ENCODE data around the gene ATG4B.
A peak's percentile ranks its signal among the peaks of the same experiment; 100 is the strongest.

The ATG4B gene

GRCh38 chr2:241613017-241613780 is 24.3 kb upstream of the ATG4B start:
- no peak for DNase-seq

DNA sequence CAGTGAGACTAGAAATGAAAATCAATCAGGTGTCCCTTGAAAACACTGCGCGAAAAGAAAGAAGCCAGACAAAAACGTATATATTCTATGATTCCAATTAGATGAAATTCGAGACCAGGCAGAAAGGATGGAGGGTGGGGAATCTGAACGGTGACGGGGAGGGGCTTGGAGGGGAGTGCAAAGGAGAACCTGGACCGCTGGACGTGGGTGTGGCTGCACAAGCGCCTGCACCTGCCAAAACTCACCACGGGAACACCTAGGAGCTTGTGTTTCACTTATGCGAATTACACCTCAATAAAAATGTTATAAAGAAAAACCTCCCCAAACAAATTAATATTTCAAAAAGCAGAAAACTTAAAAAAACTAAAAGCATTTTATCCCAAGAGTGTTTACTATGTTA is 22.5 kb upstream of the ATG4B start:
- DNase-seq, result no peak

- DNase-seq, result no peak
Measured at GRCh38 chr2:241615522-241616052, 21.9 kb upstream of the ATG4B start.

- DNase-seq, result no peak
Measured at GRCh38 chr2:241616168-241617125, 21.0 kb upstream of the ATG4B start.

DNA sequence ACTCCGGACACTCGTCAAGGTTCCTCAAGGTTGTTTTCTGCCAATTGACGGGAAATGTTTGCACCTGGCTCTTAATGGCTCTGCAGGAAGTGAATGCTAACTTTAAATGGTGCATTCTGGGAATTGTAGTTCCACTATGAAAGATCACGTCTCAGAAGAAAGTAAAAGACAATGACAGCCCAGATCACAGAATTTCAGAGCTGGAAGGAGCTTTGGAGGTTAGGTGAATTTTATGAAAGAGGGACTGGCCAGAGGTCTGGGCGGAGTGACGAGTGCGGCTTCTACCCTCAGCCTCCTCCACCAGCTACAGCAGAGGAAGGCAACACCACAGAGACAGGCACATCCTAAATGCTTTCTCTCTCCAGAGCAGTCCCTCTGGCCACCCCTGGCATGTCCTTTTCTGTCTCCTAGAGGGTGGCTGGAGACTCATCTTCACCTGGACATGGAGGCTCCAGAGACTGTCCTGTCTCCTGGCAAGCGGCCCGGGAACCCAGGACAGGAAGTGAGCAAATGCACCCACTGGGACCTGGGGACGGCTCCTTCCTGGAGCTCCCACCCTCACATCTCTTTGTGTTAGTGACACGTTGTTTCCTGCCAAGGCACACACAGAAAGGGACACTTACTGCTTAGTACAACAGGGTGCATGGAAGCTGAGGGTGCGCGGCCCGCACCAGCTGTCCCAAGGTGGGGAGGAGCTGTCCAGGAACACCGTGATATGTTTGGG is 19.9 kb upstream of the ATG4B start:
- DNase-seq, result peak; percentile 38 to 52

DNA sequence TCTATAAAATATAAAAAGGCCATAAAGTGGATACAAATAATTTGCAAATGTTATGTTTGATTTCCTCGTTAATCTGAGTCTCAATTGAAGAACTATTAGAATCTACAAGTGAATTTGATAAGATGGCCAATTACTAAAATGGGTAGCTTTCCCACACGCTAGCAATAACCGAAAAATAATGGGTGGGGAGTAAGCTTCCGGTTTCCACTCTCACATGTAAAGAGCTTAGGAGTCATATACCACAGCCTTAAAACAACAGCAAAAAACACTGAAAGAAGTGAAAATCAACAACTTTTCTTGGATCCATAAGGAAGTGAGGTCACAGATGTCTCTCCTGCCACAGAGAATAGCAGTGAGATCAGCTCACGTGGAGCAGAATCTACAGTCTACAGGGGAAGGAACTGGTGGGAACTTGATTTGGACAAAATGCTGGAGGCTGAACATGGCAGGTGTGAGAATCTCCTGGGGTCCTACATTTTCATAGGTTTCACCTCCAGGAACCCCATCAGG is 19.1 kb upstream of the ATG4B start:
- no peak for DNase-seq

DNA sequence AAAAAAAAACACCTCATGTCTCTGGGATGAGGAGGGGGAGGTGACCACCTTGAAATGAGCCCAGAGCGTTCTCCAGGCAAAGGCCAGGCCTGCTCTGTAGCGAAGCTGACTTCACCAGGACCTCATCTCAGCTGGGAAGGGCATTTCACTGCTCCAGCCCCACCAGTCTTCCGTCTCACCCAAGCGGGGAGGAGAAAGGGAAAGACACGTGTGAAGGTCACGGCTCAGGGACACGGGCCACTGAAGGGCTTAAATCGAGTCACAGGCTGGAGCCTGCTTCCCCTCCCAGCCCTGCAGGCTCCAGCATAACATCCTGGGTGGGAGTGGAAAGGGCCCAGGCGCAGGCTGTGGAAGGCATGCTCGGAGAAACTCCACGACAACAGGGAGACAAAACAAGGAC is 18.7 kb upstream of the ATG4B start:
- DNase-seq, result no peak

DNA sequence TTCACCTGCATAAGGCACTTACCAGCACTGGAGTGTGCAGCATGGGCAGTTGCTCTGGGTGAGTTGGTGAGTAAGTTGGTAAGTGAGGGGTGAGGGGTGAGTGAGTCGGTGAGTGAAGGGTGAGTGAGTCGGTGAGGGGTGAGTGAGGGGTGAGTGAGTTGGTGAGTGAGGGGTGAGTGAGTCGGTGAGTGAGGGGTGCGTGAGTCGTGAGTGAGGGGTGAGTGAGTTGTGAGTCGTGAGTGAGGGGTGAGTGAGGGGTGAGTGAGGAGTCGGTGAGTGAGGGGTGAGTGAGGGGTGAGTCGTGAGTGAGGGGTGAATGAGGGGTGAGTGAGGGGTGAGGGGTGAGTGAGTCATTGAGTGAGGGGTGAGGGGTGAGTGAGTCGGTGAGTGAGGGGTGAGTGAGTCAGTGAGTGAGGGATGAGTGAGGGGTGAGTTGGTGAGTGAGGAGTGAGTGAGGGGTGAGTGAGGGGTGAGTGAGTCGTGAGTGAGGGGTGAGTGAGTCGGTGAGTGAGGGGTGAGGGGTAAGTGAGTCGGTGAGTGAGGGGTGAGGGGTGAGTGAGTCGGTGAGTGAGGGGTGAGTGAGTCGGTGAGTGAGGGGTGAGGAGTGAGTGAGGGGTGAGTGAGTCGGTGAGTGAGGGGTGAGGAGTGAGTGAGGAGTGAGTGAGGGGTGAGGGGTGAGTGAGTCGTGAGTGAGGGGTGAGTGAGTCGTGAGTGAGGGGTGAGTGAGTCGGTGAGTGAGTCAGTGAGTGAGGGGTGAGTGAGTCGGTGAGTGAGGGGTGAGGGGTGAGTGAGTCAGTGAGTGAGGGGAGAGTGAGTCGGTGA is 17.7 kb upstream of the ATG4B start:
- DNase-seq, result peak in 1 of 2 experiments; percentile 26

- DNase-seq, result peak; percentile 66 to 77
Measured at GRCh38 chr2:241620419-241620769, 17.1 kb upstream of the ATG4B start.

DNA sequence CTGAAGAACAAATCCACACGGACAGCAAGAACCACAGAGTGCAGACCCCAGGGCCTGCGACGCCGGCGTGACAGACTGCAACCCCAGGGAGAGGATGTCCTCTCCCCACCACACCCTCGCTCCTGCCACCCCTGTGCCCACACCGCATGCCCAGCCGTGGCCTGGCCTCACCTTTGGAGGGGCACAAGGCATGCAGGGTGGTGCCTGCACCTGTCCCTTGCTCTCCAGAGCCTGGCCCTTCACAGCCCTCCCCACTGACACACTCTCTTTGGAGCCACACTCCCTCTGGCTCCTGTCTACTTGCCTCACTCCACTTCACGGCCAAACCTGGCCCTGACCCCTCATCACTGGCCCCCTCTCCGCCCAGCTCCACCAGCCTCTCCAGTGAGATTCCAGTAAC is 9.8 kb upstream of the ATG4B start:
- no peak for DNase-seq

DNA sequence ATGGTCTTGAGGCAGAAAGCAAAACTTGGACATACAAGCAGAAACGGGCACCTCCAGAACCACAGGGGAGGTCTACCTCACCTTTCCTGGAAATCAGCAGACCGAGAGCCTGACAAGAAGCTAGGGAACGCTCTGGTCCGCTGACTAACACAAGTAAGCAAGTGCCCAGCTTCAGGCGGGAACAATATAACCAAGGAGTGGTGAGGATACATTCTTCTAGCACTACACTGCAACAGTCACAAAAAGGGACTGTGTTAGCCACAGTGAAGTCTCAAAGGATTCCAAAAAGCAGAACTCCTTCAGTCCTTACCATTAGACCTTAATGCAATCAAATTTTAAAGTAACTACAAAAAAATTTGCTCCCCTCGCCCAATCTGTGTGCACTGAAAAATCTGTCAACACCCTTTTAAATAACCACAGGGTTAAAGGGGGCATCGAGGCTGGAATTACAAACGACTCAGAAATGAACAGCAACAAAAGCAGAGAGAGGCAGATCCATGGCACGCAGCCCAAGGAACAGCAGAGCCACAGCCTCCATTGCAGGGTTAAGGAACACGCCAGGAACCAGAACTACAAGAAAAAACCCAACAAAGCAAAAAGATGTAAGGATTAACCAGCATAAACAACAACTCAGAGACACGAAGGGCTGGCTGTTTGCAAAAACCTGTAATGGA is 7.6 kb upstream of the ATG4B start:
- no peak for DNase-seq

DNA sequence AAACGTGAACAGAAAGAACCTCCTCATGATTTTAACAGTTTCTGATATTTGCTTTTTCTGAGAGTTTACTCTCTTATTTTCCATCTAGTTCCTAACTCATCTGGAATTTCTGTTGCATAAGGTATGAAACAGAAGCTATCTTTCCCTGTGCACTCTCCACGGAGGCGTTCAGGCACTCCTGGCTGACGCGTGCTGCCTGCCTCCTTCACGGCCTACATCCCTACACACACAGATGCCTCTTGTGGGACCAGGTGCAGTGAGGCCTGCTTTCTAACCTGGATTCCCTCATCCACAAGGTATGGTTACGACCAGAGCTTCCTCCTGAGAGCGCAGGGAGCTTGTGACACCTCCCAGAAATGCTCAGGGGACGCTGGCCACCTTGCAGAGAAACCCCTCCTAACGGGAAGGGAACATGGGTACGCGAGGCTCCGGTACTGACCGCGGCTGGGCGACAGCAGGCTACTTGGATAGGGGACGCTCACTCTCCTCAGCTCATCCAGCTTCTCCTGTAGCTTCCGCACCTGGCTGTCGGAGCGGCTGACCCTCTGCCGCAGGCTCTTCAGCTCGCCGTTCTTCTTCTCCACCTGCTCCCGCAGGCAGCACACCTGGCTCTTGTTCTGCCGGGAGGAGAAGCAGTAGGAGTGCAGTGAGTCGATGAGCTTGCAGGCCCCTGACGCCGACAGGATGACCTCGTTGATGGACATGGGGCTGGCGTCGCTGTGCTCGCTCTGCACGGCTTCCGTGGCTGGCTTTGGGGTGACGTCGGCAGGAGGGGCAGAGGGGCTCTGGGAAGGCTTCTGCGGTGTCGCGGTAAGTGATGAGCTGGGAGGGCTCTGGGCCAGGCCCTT is 4.8 kb upstream of the ATG4B start:
- DNase-seq, result no peak

- no peak for DNase-seq
Measured at GRCh38 chr2:241633561-241633960, 3.9 kb upstream of the ATG4B start.

GRCh38 chr2:241635756-241636155 is 1.7 kb upstream of the ATG4B start:
- no peak for DNase-seq

- DNase-seq, result peak; percentile 38 to 48
Measured at GRCh38 chr2:241636182-241637017, 1.1 kb upstream of the ATG4B start.

DNA sequence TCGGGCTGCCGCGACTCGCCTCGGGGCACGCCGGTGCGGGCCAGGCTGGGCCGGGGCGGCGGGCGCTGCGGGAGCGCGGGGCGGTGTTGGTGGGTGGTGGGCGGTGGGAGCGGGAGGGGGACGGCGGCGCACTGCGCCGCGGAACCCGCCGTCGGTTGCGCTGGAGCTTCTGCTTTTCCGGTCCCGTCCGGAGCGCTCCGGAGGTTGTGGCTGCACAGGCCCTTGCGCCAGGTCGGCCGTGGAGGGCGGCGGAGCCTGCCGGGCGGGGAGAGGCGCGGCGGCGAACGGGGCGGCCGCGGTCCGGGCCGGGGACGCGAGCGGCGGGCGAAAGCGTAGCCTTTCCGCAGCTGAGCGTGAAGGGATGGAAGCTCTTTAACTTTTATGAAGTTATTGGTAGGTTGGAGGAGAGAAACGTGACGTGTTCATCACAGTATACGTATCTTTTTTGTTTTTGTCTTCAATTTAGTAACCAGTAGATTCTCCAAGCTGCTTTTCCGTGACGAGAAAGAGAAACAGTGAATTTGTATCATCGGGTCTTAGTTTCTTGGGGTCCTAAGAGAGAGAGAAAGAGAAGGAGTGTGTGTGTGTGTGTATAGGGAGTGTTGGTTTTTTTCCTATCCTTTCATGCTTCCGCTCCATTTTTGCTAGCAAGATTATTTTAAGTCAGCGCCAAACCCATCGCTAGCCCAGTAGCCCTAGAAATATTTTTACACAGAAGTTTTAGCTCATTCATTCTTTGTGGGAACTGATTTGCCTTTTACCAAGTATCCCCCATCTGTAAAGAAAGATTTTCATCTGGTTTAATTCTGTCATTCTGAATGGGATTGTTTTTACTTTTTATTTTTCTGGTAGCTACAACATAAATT is 535 bp downstream of the ATG4B start:
- DNase-seq, result no peak

DNA sequence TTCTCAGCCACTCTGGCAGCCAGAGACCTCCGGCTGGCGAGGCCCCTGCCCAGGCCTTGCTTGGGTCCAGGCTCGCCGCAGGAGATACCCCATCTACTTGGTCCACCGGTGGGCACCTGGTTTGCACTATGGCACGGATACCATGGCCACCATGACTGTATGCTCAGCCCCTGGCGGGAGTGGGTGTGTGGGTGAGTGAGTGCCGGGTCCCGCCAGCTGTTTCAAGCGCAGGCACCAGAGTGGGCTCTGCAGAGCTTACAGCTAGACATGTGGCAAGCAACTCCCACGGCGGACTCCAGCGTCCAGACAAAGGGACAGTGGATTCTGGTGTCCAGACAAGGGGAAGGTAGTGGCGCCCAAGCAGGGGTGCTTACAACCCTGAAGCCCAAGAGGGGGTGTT is 1.4 kb downstream of the ATG4B start:
- DNase-seq, result no peak

DNA sequence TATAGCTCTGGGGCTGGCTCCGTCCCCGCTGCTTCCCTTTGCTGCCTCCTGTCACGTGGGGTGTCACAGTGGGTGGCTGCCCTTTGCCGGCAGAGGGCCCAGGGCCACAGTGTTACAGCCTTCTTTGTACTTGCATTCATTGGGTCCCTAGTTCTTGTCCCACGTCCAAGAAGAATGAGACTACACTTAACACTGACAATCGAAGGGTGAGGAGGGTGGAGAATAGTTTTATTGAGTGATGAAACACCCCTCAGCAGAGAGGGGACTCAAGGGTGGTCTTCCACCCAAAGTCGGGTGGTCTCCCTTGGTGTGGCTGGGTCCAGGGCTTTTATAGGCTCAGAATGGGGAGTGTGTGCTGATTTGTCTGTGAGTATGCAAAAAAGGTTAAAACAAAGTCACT is 1.9 kb downstream of the ATG4B start:
- no peak for DNase-seq

All from activated CD4-positive, alpha-beta T cell treated with anti-CD3 and anti-CD28 coated beads, Interleukin-2, amount 50 U/mL, for 48 hours (primary cell).